Ovary (tissue), 3 donors: ENCODE measurements around the gene GABRA1.

Experiments
- POLR2A ChIP-seq: fragments of 450-650 bp; IDR thresholded peaks from one replicate; pipeline ENCODE4 v1.6.1; 2017; ENCODE audit warnings: antibody characterized with exemption, mild to moderate bottlenecking, moderate library complexity
- TF ChIP-seq, protein P1 (sequence below), 3 donors: fragments of 450-650 bp in 2 of 3; fragments of 200-600 bp in 1 of 3; IDR thresholded peaks; one replicate each; pipeline versions ENCODE4 v1.5.1 to v1.8.0; 2016 to 2022; ENCODE audit warnings: antibody characterized with exemption in 3 of 3, mild to moderate bottlenecking in 1 of 3
- donor health status: DM: no; HTN: no; CAD: no.

- TF ChIP-seq POLR2A, result no peak
- TF ChIP-seq, protein P1, sequence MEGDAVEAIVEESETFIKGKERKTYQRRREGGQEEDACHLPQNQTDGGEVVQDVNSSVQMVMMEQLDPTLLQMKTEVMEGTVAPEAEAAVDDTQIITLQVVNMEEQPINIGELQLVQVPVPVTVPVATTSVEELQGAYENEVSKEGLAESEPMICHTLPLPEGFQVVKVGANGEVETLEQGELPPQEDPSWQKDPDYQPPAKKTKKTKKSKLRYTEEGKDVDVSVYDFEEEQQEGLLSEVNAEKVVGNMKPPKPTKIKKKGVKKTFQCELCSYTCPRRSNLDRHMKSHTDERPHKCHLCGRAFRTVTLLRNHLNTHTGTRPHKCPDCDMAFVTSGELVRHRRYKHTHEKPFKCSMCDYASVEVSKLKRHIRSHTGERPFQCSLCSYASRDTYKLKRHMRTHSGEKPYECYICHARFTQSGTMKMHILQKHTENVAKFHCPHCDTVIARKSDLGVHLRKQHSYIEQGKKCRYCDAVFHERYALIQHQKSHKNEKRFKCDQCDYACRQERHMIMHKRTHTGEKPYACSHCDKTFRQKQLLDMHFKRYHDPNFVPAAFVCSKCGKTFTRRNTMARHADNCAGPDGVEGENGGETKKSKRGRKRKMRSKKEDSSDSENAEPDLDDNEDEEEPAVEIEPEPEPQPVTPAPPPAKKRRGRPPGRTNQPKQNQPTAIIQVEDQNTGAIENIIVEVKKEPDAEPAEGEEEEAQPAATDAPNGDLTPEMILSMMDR (IDR thresholded peaks at IDR 0.05), result no peak
Observed at GRCh38 chr5:161946911-161947310, 99.0 kb downstream of the GABRA1 start.
